Neural crest cell (in vitro differentiated cells): ENCODE results near the gene SMARCD1. TPM values are rescaled to one million over a fixed set of nuclear protein-coding genes. Genes with fewer than 3 reads are reported as not detected.
A peak's percentile ranks its signal among the peaks of the same experiment; 100 is the strongest.
"Not testable (repeated sequence)": the region's sequence is repeated elsewhere in the genome, so short reads cannot be mapped to it uniquely, and the experiment has no call there.

Experiments
- DNase-seq: peaks from one replicate; pipeline ENCODE4 v3.0.0; 2021; ENCODE audit warnings: low read depth, mixed read lengths, low spot score
- H3K27ac Mint-ChIP-seq: one replicate; pipeline ENCODE4 v1.8.0; 2021; ENCODE audit warnings: mild to moderate bottlenecking, mixed read lengths; ENCODE audit not compliant: unreplicated experiment
- H3K27me3 Mint-ChIP-seq: 2 replicates; pipeline ENCODE4 v1.8.0; 2021; ENCODE audit warnings: low read depth, mild to moderate bottlenecking, mixed read lengths
- H3K36me3 Mint-ChIP-seq: 2 replicates; pipeline ENCODE4 v1.8.0; 2021; ENCODE audit warnings: low read depth, mild to moderate bottlenecking, mixed read lengths
- H3K4me1 Mint-ChIP-seq: 2 replicates; pipeline ENCODE4 v1.8.0; 2021; ENCODE audit warnings: mixed read lengths
- H3K4me3 Mint-ChIP-seq: one replicate; pipeline ENCODE4 v1.8.0; 2021; ENCODE audit warnings: mild to moderate bottlenecking, mixed read lengths
- H3K9me3 Mint-ChIP-seq: 2 replicates; pipeline ENCODE4 v1.8.0; 2021; ENCODE audit warnings: mixed read lengths
- CTCF ChIP-seq: fragments of 200-600 bp; sonication (generic); conservative IDR thresholded peaks from 2 replicates; pipeline ENCODE4 v1.5.0; 2021; ENCODE audit warnings: antibody characterized with exemption, mild to moderate bottlenecking
- total RNA-seq: library from RNA; stranded (reverse); gene quantifications from 2 replicates; pipeline ENCODE4 v1.2.1, GENCODE V29; 2021

The SMARCD1 gene
- total RNA-seq, 1 donor from 2014 or later, result 187 TPM

DNA sequence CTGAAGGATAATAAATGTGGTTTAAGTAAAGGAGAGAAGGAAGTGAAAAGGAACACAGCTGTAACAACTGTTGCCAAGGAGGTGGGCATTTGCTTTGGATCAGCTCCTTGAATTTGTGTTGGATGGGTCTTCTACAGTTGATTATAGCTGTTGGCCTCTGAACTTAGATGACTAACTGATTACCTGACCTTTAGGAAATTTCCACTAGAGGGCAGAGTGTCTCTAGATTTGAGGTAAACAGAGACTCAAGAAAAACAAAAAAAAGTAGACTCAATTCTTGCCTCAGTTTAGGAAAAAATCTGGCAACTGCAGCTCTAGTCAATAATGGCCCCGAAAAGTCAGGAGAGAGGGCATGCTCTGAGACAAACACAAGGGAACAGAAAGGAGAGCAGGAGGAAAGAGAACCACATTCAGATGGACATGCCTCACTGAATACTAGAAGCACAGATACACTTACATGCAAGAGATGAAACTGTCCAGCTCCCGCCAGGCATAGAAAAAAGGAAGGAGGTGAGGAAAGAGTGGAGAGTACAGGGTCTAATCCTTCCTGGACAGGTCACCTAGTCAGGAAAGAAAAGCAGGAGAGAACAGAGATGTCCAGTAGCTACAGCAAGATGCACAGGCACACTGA lies 47.5 kb downstream of the SMARCD1 start:
- H3K27ac Mint-ChIP-seq, result no peak overlapping the region
- DNase-seq, result no peak
- peaks cover 10% of the 10 kb centered on the region for H3K36me3 Mint-ChIP-seq
- TF ChIP-seq CTCF, result peak; percentile 77
- H3K4me3 Mint-ChIP-seq, result no peak overlapping the region
- H3K4me1 Mint-ChIP-seq, result no peaks in the 10 kb centered on the region
- H3K9me3 Mint-ChIP-seq, result no peaks in the 10 kb centered on the region
- H3K27me3 Mint-ChIP-seq, result no peaks in the 10 kb centered on the region

DNA sequence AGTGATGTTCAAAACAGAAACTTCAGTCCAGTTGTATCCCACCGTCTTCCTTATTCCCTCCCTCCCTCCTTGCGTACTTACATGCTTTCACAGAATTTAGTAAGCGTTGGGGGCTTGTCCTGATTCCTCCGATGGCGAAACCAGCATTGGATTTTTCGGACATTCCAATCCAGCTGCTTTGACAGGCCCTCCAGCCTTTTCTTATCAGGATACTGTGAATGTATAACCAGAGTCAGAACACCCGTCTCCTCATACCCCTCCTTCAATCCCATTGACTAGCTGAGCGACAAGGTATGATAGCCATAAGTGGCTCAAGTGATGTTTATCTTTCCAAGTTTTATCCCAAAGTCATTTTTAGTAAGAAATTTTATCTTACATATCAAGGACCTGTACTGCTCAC lies 57.9 kb downstream of the SMARCD1 start:
- peaks cover 13% of the 10 kb centered on the region for H3K36me3 Mint-ChIP-seq

GRCh38 chr12:50145439-50145838 lies 60.3 kb downstream of the SMARCD1 start:
- Mint-ChIP-seq H3K4me1 (no peaks in the 10 kb centered on the region), H3K36me3 (peaks cover 6% of the 10 kb centered on the region), H3K9me3 (no peaks in the 10 kb centered on the region), H3K27me3 (no peaks in the 10 kb centered on the region), H3K4me3 (no peak overlapping the region), H3K27ac (no peak overlapping the region)
- DNase-seq, result no peak
- TF ChIP-seq CTCF, result no peak

More for the DNA sequence above, 57.9 kb downstream of the SMARCD1 start:
- Mint-ChIP-seq H3K4me1 (no peaks in the 10 kb centered on the region), H3K27me3 (no peaks in the 10 kb centered on the region), H3K9me3 (no peaks in the 10 kb centered on the region), H3K4me3 (no peak overlapping the region), H3K27ac (no peak overlapping the region)
- DNase-seq, result no peak
- no peak for TF ChIP-seq CTCF

- Mint-ChIP-seq H3K36me3 (no peaks in the 10 kb centered on the region), H3K27ac (no peak overlapping the region), H3K27me3 (no peaks in the 10 kb centered on the region), H3K4me1 (no peaks in the 10 kb centered on the region), H3K4me3 (no peak overlapping the region), H3K9me3 (no peaks in the 10 kb centered on the region)
- DNase-seq, result no peak
- no peak for TF ChIP-seq CTCF
These were observed 62.1 kb downstream of the SMARCD1 start for GRCh38 chr12:50147281-50147680.

DNA sequence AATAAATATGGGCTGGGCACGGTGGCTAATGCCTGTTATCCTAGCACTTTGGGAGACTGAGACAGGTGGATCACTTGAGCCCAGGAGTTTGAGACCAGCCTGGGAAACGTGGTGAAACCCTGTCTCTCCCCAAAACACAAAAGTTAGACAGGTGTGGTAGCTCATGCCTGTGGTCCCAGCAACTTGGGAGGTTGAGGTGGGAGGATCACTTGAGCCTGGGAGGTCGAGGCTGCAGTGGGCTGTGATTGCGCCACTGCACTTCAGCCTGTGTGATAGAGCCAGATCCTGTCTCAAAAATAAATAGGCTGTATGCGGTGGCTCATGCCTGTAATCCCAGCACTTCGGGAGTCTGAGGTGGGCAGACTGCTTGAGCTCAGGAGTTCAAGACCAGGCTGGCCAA lies 62.9 kb downstream of the SMARCD1 start:
- H3K36me3 Mint-ChIP-seq, H3K27ac Mint-ChIP-seq, DNase-seq, H3K4me3 Mint-ChIP-seq, H3K27me3 Mint-ChIP-seq, H3K4me1 Mint-ChIP-seq, H3K9me3 Mint-ChIP-seq: not testable (repeated sequence)

DNA sequence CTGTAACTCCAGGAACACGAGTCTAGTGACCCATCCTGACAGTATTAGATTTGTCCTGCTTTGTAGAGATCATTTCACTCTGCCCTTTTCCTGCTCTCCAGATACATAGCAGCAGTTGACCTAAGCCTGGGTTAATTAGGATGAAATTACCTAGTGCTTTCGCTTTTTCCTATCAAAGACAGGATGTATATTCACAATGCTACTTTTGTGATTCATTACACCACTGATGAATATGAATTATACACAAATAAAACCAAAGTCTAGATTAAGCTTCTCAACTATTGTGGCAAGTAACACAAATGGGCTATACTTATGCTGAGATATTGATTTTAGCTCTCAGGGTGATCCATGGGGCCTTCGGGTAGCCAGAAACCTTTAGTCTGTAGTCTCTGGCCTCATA lies 64.2 kb downstream of the SMARCD1 start:
- Mint-ChIP-seq H3K4me1 (no peaks in the 10 kb centered on the region), H3K4me3 (no peak overlapping the region), H3K36me3 (no peaks in the 10 kb centered on the region), H3K27ac (no peak overlapping the region), H3K27me3 (no peaks in the 10 kb centered on the region), H3K9me3 (no peaks in the 10 kb centered on the region)
- TF ChIP-seq CTCF, result no peak
- DNase-seq, result no peak

Other genes starting within 250 kb of the SMARCD1 start
- 7.9 and 9.6 TPM in 2 replicates for gene BCDIN3D, start 242.2 kb upstream of the SMARCD1 start, total RNA-seq
- 0.73 and 1.6 TPM in 2 replicates for gene FAIM2, start 181.4 kb upstream of the SMARCD1 start, total RNA-seq
- gene AQP2, start 134.6 kb upstream of the SMARCD1 start, total RNA-seq, result not detected in 2 replicates
- 1.2 and 2.4 TPM in 2 replicates for gene AQP5, start 123.5 kb upstream of the SMARCD1 start, total RNA-seq
- 0.21 TPM in 1 of 2 replicates, not detected in the other for gene AQP6, start 112.4 kb upstream of the SMARCD1 start, total RNA-seq
- gene RACGAP1, start 59.8 kb upstream of the SMARCD1 start, total RNA-seq, result 91.7 and 104 TPM in 2 replicates
- gene ASIC1, start 27.7 kb upstream of the SMARCD1 start, total RNA-seq, result 22.7 and 25.0 TPM in 2 replicates
- gene GPD1, start 18.7 kb downstream of the SMARCD1 start, total RNA-seq, result 0.16 and 0.49 TPM in 2 replicates
- gene COX14, start 26.9 kb downstream of the SMARCD1 start, total RNA-seq, result 22.4 and 23.3 TPM in 2 replicates
- 61.7 and 63.4 TPM in 2 replicates for gene CERS5, start 82.0 kb downstream of the SMARCD1 start, total RNA-seq
- gene LIMA1, start 198.2 kb downstream of the SMARCD1 start, total RNA-seq, result 25.5 and 27.2 TPM in 2 replicates